CD4-positive, alpha-beta T cell treated with Interleukin-10 for 1 hour (primary cell): ENCODE measurements around the gene UNC5B.

Experiments used
- DNase-seq: peaks from one replicate; pipeline ENCODE4 v3.0.0-alpha.2; 2020

The UNC5B gene

DNA sequence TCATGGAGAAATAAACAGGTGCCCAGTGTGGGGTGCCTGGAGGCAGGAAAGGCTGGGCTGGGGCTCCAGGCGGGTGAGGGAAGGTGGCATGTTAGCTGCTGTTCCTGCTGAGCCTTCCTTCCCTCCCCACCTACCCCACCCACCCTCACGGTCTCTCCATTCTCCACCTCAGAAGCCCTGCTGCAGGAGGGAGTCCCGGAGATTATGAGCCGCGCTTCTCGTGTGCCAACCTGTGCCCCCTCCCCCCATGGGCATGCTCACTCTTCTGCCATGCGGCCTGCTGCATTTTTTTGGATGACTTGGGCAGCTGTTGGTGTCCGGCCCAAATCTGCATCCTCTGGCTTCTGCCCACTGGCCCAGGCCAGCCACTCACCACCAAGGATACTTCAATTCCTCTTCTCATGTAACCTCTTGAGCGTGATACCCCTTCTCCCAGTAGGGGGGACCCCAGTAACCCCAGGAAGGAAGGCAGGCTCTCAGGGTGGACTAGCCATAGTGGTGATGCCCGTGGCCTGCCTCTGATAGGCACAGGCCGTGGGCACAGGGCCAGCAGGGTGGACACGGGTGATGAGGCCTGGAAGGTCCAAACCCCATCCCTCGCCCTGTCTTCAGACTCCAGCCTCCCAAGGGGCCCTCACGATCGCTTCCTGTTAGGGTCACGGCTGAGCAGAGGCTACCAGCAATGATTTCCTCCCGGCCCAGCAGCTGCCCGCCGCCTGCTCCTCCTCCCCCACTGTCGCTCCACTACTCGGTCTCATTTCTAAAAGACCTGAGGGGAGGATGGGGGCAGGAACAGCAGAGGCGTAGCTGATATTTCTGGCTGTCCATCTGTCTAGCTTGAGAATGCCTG is 27.8 kb downstream of the UNC5B start:
- DNase-seq: no peak

DNA sequence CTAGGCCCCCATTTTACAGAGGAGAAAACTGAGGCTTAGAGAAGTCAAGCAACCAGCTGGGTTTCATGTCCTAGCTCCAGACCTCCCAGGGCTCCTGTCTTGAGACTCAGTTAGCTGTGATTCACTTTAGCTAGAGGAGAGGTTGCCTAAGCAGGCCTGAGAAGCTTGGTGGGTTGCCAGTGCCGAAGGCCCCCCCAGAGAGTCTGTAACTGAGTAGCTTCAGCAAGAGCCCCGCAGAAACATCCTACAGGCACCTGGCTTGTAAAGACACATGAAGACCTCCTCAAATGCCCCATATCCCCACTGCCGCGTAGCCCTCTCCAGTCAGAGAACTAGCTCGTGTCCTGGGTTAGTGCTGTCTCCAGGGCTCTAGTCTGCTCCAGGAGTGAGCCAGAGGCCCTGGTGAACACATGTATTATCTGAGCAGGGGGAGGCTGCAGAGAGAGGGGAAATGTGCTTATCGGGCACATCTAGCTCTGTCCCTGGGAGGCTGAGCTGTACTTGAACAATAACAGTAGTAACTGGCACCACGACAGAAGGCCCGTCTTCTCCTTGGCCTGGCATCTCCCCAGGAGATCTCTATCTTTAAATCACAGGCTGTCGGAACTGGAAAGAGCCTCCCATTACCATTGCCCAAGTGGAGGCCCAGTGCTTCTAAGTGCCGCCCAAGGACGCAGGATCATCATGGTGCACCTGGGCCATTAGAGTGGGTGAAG is 28.9 kb downstream of the UNC5B start:
- DNase-seq: no peak

DNA sequence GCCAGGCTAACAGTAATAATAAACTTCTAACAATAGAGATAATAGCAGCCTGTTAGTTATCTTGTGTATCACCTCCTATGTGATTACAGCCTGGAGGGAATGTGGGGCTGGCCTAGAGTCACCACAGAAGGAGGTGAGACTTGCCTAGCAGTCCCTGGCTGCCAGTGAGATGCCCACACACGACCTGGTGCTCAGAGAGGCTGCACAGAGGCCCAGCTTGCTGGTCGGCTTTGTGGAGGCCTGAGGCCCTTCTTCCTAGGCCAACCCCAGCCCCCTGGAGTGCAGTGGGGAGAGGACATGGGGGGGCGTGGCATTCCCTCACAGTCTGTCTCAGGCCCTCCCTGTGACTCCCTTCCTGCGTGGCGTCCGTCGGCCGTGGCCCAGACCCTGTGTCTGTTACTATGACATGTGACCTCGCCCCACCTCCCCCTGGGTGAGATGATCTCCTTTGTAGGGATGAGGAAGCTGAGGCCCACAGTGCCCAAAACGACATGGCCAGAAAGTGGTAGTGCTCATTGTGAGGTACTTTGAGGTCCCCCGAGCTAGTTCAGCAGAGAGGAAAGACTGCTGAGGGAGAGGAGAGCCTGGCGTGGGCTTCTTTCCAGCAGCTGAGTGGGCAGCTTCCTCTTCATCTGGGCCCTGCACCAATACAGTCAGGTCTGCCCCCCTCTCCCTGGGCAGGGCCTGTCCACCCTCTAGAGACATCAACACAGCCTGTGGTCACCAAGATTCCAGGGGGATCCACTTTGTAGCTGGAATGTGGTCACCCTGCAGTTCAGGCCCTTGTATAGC is 29.7 kb downstream of the UNC5B start:
- DNase-seq: no peak

DNA sequence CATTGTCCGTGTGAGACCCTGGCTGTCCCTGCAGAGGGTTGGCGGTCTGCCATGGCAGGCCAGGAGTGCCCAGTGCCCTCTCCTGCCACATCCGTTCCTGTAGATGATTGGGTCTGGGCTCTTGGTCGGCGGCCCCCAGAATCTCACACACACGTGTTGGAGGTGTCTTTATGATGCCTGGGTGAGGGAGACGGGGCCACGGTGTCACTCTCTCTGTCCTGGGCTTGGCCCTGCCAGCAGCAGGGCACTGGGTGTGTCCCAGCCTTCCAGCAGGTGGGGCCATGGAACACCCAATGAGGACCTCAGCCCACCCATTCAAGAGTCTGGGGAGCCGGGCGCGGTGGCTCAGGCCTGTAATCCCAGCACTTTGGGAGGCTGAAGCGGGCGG is 30.2 kb downstream of the UNC5B start:
- no peak for DNase-seq

DNA sequence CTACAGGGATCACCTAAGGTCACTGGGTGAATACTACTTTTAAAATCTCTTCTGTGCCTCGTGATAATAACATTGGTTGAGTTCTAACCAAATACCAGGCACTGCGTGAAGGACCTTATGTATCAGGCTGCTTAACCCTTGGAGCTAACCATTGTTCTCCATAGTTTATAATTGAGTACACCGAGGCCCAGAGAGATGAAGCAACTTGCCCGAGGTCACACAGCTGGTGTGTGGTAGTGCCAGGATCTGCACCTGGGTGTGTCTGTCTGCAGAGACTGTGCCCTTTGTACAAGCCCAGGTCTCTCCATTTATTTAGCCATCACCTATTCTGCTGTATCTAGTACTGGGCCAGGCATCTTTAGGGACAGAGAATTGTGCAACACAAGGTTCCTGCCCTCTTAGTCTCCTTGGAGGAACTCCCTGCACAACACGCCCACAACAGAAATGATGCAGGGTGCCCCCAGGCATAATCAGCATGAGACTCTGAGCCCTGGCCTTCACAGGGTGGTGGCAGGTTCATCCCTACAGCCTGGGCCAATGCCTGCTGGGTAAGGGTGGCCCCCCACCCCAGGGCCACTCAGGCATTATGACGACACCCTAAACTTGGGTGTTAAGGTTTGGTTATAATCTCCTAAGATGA is 31.5 kb downstream of the UNC5B start:
- no peak for DNase-seq

DNA sequence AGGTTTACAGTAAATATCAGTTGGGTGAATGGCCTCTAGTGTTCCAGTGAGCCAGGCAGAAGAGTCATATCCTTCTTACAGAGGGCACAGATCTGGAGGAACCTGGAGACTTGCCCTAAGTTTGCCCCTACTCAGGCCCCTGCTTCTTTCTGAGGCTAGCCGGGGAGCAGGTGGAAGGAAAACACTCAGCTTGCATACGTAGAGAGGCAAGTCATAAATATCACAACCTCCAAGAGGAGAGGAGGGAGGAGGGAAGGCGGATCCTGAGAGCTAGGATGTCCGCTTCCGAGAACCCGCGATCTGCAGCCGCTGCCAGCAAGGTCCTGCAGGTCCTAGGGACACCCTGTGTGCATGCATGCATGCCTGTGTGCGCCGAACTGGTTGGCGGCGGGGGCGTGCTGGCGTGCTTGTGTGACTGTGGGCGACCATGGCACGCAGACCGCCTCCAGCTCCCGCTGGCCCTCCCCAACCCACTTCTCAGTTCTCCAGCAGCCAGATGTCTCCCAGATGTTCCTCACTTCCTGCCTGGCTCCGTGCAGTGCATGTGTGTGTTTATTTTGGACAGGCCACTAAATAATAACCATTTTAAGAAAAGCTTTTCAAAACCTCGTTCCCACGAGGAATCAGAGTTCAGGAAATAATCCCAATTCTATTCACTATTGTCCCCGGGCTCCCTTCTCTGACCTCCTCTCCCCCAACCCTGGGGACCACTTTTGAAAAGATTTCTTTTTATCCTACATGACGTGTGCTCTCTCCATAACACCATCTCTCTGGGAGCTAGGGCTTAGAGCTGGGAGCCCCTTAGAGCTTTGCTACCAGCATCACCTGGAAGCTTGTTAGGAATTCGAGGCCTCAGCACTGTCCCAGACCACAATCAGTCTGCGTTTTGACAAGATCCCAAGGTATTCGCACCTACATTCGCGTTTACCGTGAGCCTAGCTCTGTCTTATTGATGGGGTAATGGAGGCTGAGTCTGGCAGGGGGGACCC is 32.4 kb downstream of the UNC5B start:
- DNase-seq: no peak

DNA sequence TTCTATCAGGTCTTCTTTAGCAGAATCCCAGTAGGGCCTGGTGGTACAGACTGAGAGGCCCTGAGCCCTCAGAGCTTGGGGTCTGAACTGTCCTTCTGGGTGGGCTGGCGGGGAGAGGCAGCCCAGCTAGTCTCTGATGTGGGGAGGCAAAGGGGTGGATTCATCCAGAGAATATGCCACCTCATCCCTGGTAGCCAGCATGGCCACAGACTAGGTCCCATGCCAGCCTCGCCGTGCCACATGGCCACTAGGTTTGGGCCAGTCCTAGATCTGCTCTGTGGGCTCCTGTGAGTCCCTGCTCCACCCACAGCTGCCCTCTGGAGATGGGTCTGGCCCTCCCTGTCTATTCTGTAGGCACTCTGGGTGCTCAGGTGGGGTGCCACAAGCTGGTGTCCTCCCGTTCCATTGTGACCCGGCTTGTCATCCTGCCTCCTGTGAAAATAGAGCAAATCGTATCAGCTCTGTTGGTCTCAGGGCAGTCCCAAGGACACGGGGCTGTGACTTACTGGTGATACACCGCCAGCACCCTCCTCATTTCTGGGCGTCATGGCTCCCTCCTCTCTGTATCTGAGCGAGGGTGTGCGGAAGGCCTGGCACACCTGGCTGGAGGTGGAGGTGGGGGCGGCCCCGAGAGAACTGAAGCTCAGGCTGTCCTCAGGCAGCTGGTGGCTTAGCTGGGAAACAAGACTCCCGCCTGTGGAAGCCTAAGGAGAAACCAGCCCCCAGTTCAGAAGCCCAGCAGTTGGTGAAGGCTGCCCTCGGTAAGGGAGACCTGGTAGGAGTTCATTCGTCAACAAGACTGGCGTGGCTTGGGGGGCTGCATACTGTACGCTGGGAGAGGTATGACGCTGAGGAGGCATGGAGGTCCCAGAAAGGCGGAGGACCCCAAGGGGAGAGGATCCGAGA is 33.3 kb downstream of the UNC5B start:
- no peak for DNase-seq

DNA sequence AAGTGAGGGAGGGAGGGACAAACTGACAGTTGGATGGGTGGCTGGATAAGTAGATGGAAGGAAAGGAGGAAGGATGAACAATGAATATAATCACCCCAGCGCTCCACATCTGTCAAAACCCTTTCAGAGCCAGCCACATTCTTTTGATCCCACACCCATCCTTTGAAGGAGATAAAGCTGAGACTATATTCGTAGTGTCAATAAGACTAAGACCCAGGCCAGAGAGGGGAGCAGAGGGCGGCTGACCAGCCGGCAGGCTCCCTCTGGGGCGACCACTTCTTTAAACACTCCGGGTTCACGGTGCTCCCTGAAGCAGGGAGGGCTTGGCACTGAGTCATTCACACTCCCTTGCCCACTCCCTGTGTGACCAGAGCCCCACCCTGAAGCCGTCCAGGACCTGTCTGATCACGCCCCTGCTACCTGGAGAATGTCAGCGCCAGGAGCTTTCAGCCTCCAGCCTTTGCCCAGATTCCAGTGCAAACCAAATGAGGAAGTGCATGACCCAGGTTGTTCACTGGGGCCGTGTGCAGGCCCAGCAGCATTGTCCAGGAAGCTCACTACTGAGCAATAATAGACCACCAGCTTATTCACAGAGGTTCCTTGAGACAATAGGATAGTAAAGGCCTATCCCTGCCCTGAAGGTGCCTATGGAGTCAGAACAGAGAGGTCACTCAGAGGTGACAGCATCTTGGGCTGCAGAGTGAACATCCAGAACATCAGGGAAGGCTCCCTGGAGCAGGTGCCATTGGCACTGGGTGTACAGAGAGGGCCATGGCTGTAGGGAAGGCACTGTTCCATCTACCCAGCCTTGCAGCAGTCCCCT is 34.4 kb downstream of the UNC5B start:
- DNase-seq: no peak

DNA sequence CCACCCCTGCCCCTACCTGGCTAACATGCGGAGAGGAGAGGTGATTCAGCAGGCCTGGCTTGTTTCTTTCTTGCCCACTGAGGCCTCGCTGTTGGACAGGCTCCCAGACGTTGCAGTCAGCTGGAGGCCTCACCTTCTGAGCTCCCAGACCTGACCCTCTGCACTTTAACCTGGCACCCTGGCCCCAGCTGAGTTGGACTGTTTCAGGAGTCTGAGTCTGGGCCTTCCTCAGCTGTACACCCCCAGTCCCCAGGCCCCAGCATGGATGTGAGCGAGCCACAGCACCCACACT is 35.0 kb downstream of the UNC5B start:
- no peak for DNase-seq

DNA sequence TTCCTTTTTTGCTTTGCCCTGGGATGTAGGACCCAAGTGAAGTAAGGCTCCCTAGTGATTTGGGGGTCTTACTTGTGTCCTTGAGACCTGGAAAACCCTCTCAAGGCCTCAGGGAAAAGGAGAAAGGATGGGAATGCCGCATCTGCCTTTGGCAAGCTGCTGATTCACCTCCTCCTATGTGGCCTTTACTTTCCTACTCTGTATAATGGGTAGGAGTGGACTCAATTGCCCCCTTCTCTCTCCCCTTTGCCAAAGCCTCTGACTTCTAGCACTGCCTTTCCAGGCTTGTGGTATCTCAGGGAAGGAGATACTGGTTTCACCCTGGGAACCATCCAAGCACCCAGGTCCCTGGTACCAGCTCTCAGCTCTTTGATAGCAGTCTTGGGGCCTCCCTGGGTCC is 35.4 kb downstream of the UNC5B start:
- DNase-seq: no peak

DNA sequence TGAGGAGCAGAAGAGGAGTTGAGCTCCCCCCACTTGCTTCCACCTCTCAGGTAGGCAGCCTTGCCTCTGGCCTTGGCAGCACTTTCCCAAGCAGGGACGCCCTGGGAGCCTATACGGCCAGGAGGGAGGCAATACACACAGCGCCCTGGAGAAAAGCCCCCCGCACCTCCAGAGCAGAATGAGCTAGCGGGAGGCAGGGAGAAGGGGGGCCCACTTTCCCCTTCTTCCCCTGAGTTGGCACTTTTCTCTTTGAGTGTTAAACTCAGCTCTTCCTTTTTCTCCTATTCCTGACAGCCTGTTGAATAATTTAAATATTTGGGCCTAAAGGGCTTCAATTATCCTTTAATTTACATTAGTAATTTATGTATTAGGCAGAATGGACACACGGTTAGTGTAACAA is 35.8 kb downstream of the UNC5B start:
- no peak for DNase-seq

DNA sequence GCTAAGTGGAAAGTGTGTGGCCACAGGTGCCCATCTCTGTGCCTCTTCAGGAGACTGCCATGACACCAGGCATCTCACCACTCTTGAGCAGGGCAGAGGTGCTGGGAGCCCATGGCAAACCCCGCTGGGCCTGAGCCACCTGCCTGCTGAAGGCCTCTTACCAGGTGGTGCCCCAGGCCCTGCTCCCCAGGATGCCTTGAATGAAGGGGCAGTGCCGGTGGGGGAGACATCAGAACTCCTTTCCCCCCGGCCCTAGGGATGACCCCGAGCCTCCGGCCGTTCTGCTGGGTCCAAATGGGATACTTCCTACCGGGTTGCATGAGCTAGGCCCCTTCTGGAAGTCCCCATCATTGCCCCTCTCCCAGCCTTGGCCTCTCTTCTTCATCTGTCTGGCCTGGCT is 37.6 kb downstream of the UNC5B start:
- DNase-seq: no peak

DNA sequence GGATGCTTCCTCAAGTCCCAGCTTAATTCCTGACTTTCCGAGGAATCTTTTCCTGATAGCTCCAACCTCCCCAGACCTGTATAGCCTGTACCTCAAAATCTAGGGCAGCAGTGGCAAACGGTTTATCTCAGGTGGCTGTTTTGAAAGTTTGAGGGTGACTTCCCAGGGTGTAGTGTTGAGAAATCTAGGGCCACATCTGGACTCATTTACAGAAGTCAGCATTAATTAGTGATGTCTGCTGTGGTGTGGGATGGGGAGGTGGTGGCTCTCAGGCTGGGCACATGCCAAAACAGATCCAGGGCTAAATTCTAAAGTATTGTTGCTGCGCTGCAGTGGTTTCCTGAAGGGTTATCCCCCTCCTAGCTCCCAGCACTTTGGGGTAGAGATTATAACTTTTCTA is 38.0 kb downstream of the UNC5B start:
- DNase-seq: no peak

DNA sequence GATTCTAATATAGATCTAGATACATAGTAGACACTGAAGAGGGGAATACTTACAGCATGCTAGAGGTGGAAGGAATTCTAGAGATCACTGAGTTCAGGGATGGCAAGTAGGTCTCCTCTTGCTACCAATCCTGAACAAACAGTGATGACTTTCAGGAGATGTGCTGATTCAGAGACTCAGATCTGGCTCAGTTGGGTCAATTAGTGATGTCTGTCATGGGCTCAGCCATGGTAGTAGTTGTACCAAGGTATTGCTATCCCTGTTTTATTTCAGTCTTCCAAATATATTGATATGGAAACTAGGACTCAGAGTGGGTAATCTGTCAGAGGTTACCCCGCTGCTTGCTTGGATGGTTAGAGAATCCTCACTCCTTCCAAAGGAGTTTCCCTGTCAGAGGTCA is 38.5 kb downstream of the UNC5B start:
- no peak for DNase-seq

DNA sequence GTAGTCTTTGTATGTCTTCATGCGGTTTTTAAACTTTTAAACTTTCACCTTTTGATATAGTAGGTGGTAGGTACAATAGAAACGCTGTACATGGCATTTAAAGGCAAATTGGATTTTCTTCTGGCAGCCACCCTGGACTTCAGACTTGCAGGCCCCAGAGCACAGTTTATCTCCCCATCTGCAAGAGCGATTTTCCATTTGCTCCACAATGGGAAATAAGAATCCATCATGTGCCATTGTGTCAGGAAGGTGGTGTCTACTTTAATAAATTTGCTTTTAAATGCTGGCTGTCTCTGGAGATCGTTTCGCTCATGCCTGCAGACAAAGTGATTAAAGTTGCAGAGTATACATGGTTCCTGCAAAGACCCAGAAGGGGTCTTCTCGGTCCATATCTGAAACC is 38.9 kb downstream of the UNC5B start:
- no peak for DNase-seq

DNA sequence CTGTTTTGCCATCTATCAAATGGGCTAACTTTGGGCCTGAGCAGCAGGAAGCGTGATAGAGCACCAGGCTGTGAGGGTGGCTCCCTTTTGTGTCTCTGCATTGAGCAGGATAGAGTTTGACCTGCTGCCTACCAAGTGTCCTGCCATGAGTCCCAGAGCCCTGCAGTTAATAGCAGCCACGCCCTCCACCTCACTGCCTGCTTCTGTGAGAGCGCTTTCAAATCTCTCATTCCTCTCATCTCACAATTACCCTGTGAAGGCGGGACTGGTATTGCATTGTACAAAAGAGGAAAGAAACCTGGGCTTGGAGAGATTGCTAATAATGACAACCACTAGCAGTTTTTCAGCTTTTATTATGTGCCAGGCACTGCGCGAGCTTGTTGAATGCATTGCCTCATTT is 39.9 kb downstream of the UNC5B start:
- no peak for DNase-seq

DNA sequence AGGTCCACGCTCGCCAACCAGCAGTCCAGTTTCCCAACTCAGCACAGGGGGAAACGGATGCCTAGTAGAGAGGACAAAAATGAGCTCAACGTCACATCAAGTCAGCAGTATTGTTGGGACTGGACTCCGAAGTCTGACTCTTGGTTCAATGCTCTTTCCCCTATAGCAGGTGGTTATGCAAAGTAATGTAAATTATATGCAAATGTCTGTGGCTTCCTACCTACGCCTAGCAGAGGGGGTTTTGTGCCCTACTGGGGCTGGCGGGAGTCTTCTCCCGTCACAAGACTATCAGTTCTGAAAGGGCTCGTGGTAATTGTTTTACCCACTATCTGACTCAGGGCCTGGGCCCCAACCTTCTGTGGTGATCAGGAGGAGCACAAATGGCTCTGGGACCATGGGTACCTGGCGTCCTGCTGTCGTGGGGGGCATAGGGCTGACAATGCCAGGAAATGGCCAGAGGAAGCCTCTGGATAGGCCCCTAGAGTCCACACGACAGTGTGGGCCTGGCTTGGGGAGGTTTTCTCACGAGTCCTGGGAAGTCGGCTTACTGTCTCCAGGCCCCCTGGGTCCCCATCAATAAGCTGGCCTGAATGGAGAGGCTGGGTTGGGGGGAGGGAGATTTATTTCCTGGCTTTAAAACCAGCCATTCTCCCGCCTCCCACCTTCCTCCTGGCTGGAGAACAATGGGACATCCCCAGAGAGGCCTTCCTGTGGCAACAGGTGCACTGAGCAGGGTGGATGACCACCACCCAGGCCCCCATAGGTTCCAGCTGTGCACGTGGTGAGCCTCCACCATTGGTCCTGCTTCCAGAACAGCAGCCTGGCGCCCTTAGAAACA is 41.8 kb downstream of the UNC5B start:
- no peak for DNase-seq

DNA sequence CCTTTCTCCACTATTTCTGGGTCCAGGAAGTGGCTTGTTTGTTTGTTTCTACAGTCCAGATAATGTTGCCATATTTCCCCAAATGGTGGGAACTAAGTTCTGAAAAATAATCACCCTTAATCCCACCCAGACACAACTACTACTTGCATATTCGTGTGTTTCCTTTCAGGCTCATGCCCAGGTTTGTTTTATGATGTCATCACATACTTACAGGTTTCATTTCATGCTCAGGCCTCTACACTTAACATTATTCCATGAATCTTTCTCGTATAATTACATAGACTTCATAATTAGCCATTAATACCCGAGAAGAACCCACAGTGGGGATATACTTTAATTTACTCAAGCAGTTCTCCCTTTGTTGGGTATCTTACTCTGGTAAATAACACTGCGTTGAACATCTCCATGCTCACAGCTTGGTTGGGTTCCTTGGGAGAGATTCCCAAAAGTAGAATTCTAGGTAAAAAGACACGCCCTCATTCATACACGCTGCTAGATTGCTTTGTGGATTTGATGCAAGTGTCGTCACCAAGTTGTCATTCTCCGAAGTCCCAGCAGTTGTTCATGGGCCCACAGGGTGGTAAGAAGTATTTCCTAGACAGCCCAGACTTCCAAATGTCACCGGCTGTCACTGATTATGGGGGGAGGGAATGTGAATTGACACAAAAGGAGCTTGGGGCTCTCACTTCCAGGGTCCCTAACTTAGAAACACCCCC is 42.6 kb downstream of the UNC5B start:
- DNase-seq: no peak

DNA sequence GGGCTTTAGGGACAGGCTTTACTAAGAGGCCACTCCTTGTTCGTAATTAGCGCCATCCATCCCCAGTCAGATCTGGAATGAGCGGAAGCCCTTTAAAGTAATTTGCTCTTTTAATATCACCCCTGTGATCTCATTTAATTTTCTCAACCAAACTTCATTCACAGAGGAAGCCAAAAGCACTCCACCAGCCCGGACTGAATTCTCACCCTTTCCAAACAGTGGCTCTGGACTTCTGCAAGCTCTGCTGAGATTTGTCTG is 43.1 kb downstream of the UNC5B start:
- DNase-seq: no peak
